ENCODE measurements around the gene HIF1A.

GRCh38 chr14:61713724-61714437 lies 18.6 kb downstream of the HIF1A start:
- TF ChIP-seq, protein P1, sequence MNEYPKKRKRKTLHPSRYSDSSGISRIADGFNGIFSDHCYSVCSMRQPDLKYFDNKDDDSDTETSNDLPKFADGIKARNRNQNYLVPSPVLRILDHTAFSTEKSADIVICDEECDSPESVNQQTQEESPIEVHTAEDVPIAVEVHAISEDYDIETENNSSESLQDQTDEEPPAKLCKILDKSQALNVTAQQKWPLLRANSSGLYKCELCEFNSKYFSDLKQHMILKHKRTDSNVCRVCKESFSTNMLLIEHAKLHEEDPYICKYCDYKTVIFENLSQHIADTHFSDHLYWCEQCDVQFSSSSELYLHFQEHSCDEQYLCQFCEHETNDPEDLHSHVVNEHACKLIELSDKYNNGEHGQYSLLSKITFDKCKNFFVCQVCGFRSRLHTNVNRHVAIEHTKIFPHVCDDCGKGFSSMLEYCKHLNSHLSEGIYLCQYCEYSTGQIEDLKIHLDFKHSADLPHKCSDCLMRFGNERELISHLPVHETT (CRISPR knock-in tag; conservative IDR thresholded peaks at IDR 0.05): no peak
- TF ChIP-seq ZNF652 (CRISPR knock-in tag; IDR thresholded peaks at IDR 0.05; ENCODE audit: borderline replicate concordance, low read depth) (no peak), NPAS2 (CRISPR knock-in tag; IDR thresholded peaks at IDR 0.05; ENCODE audit: borderline replicate concordance) (no peak), EZH2 (conservative IDR thresholded peaks at IDR 0.05; ENCODE audit: low read depth, low read length) (no peak), CTCF (CRISPR knock-in tag; IDR thresholded peaks at IDR 0.05) (no peak), ZNF660 (CRISPR knock-in tag; IDR thresholded peaks at IDR 0.05; ENCODE audit: borderline replicate concordance, low read depth) (no peak), FOXP1 (IDR thresholded peaks at IDR 0.05) (no peak), FOXP1 (CRISPR knock-in tag; IDR thresholded peaks at IDR 0.05) (peak; percentile 42; the same call in 1 of the 2 replicates), MEF2D (CRISPR knock-in tag; IDR thresholded peaks at IDR 0.05) (no peak), GABPA (IDR thresholded peaks at IDR 0.05; ENCODE audit: low read depth, low read length) (no peak), GABPA (CRISPR knock-in tag; IDR thresholded peaks at IDR 0.05; ENCODE audit: low read depth) (no peak), MBNL3 (CRISPR knock-in tag; conservative IDR thresholded peaks at IDR 0.05) (no peak)
- TF ChIP-seq, protein P2, sequence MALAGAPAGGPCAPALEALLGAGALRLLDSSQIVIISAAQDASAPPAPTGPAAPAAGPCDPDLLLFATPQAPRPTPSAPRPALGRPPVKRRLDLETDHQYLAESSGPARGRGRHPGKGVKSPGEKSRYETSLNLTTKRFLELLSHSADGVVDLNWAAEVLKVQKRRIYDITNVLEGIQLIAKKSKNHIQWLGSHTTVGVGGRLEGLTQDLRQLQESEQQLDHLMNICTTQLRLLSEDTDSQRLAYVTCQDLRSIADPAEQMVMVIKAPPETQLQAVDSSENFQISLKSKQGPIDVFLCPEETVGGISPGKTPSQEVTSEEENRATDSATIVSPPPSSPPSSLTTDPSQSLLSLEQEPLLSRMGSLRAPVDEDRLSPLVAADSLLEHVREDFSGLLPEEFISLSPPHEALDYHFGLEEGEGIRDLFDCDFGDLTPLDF (CRISPR knock-in tag; IDR thresholded peaks at IDR 0.05): no peak
- TF ChIP-seq, protein P3, sequence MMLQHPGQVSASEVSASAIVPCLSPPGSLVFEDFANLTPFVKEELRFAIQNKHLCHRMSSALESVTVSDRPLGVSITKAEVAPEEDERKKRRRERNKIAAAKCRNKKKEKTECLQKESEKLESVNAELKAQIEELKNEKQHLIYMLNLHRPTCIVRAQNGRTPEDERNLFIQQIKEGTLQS (CRISPR knock-in tag; IDR thresholded peaks at IDR 0.05): no peak

Measured in HepG2 (cell line).